HG03469 (cell line): ENCODE results near the gene PPEF1.
"Not testable (repeated sequence)": the region's sequence is repeated elsewhere in the genome, so short reads cannot be mapped to it uniquely, and the experiment has no call there.

Experiments
- ATAC-seq: cut with Tn5 transposase; IDR thresholded peaks from one replicate; pipeline ENCODE4 v1.9.1; 2021; ENCODE audit warnings: mild to moderate bottlenecking, moderate library complexity, moderate number of reproducible peaks; ENCODE audit not compliant: unreplicated experiment

The PPEF1 gene

DNA sequence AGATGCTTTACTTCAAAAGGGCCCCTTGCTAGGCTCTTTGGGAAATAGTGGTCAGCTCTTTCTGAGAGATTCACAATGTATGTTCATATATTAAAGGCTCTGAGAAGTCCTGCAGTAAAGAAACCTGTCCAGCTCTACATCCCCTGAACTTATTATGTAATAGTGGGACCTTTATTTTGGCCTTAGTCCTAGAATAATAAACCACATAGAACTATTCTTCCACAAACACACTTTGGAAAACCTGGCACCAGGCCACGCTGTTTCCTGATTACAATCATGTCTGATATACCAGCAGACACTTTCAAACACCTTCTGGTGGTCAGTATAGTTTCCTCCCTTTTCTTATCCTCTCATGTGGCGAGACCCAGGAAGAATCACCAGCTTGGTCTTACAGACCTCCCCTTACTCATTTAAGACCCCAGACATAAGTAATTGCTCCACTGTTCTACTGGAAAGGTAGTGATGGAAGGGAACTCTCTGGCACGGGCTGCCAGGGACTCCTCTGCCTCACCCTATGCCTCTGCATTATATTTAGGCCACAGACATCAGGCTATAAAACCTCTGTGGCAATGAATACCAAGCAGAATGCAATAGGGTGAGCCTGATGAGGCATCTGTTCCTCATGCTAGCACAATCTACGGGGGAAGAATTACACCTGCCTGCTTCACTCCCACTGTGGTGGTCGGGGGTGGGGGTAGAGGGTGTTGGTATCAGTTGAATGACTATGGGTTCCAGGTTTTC is 5.7 kb upstream of the PPEF1 start:
- no peak for ATAC-seq

DNA sequence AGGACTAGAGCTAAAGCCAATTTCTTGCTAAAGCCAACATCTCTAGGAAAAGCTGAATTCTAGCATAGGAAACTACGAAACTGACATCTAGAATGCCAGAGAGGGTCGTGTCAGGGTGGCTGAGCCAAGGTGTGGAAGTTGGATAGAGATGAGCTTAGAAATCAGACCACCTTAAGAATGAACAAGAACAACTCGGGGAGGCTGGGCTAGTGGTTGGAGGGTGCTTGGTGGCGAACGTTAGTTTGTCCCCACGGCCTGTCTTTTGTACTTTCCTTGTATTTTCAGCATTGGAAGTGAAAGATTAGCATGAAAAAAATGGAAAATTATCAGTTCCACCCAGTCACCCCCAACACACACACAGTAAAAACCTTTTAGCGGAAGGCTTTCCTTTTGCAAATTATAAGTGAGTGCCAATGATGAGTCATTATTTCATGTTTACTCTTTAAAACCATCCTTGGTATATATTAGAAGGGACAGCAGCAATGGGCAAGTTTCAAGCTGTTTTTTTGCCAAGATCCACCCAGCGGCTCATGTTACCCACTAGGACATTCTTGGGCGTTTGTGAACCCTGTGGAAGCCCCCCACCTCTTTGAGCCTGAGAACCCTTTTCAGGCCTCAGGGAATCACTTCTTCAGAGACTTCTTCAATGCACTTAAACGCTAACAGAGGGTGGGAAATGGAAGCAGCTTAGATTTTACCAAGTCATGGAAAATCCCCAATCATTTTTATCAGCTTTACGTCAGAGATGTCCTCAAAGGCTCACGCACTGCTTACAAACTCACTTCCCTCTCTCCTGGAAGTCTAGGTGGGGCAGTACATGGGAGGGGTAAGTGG is 4.9 kb upstream of the PPEF1 start:
- no peak for ATAC-seq

DNA sequence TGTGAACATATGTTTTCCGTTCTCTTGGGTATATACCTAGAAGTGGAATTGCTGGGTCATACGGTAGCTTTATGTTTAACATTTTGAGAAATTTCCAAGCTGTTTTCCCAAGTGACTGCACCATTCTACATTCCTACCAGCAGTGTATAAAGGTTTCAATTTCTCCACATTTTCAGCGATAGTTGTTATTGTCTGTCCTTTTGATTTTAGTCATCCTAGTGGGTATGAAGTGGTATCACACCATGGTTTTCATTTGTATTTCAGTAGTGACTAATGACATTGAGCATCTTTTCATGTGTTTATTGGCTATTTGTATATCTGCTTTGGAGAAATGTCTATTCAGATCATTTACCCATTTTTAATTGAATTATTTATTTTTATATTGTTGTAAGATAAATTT is 2.4 kb downstream of the PPEF1 start:
- no peak for ATAC-seq

DNA sequence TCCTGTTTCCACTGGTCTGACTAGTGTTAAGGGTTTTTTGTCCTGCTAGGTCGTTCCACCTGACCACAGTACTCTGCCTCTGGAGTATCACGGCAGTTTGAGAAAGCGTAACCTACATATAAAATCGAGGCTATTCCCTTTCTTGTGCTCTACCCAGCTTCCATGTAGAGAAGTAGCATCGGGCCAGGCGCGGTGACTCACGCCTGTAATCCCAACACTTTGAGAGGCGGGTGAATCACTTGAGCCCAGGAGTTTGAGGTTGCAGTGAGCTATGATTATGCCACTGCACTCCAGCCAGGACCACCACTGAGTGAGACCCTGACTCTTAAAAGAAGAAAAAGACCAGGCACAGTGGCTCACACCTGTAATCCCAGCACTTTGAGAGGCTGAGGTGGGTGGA is 7.5 kb downstream of the PPEF1 start:
- no peak for ATAC-seq

DNA sequence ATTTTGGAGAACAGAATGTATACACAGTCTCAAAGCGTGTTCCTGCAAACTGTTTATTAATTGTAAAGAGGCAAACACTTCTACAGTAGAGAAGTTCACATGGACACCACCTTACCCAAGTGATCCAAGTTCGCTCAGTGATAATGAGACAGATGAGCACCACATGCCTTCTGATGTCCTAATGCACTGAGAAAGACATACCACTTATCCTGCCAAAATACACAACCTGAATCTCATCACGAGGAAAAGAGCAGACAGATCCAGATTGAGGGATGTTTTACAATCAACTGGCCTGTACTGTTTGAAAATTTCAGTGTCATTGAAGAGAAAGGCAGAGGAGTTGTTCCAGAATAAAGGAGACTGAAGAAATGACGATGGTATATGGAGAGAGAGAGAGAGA is 12.4 kb downstream of the PPEF1 start:
- ATAC-seq = no peak

DNA sequence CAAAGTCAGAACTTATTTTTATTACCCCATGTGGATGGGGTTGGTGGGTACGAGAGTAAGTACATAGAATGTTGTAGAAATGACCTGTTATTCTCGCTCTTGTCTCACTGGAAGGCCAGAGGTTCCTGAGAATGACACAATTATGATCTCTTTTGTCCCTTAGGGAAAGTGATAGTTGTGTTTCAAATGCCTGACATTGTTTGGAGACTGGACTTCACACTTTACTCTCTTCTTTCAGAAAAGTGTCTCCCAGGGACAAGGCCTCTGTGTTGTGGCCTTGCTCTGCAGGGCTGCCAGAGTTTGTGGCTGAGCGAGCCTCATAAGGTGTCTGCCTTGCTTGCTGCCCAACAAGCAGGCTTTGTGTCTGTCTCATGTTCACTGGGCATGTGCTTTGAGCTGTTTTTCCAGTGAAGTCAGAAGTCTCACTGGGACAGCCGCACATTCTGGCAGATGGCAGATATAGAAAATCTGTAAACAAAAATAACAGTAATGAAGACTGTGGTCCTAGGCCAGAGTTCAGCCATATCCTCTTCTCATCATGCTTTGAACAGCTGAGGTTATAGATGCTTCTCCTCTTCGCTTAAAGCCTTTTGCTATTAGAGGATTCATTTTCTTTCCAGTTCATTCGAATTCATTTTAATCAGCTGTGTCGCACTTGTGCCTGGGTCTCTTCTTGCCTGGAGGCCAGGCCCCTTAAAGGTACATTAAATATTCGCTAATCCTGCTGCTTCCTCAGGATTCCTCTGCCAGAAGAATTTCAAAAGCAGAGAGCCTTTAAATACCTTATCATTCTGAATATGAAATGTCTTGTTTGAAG is 14.4 kb downstream of the PPEF1 start:
- ATAC-seq = no peak

DNA sequence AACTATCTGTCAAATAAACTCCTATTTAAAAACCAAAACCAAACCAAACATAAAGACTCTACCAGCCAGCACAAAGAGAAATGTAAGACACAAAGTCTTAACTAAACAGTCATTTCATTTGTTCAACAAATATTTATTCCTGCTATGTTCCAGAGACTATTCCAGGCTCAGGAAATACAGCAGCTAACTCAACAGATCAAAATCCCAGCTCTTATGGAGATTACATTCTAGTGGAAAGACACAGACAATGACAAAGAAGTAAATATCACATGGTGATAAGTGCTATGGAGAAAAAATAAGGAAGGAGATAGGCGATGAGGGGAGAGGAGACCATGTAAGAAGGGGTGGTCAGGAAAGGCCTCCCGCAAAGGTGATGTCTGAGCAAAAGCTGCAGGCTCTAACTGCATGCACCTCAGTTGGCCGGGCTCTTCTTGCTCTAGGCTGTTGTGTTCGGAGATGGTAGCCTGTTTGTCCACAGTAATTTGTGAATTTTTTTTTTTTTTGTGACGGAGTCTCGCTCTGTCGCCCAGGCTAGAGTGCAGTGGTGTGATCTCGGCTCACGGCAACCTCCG is 15.1 kb downstream of the PPEF1 start:
- ATAC-seq = no peak

DNA sequence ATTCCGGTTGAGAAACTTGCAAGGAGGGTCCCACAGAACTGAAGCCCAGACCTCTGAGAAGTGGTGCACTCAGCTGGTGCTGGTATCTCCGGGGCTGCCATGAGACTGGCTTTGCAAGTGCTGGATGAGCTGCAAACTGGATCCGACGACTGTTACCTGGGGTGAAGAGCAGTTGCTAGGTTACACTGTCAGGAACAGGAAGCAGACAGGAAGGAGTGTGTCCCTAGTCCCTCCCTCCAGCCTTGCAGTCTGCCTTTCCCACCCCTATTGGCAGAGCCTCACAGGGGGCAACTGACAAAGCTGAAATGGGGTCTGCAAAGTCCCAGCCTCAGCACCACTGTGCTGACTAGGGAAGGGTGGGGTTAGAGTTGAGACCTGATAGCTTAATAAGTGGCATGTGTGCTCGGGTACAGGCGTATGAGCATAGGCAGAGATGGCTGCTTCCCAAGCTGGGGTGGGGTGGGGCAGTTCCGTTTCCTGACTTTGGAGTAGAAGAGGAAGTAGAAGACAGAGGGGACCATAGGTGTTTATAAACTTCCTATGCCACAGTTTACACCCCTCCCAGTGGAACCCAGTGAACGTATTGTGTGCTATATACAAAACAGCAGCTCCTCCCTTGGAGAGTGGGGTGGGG is 18.0 kb downstream of the PPEF1 start:
- ATAC-seq = no peak

DNA sequence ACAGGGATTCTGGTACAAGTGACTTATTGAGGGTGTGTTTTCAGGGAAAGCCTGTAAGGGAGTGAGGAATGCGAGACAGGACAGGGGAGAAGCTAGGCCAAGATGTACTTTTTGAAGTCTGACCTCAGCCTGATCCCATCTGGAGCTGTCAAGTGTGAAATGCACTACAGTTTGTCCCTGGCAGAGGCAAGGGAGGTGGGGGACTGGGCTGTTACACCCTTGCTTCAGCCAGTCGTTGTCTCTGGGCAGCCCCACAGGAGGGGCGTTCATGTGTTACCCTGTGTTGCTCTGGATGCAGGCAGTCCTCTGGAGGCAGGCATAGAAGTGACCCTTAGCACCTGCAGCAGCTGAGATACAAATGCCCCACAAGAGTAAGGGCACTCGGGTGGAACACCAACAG is 25.8 kb downstream of the PPEF1 start:
- no peak for ATAC-seq

DNA sequence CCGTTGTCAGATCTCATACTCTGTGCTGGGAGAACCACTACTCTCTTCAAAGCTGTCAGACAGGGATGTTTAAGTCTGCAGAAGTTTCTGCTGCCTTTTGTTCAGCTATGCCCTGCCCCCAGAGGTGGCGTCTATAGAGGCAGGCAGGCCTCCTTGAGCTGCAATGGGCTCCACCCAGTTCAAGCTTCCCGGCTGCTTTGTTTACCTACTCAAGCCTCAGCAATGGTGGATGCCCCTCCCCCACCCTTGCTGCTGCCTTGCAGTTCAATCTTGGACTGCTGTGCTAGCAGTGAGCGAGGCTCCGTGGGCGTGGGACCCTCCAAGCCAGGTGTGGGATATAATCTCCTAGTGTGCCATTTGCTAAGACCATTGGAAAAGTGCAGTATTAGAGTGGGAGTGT is 32.2 kb downstream of the PPEF1 start:
- ATAC-seq = not testable (repeated sequence)

DNA sequence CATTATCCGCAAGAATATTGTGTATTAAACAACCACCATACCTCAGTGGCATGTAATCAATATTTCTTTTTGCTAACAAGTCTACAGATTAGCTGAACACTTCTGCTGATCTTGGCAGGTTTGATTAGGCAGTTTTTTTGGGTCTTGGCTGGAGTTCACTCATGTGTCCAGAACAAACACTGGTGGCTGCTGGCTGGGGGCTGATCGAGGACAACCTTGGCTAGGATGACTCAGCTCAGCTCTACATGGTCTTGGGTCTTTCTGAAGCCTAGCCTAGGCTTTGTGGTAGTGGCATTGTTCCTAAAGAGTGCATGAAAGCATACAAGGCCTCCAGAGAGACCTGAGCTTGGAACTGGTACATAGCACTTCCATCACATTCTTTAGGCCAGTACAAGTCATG is 41.1 kb downstream of the PPEF1 start:
- no peak for ATAC-seq

DNA sequence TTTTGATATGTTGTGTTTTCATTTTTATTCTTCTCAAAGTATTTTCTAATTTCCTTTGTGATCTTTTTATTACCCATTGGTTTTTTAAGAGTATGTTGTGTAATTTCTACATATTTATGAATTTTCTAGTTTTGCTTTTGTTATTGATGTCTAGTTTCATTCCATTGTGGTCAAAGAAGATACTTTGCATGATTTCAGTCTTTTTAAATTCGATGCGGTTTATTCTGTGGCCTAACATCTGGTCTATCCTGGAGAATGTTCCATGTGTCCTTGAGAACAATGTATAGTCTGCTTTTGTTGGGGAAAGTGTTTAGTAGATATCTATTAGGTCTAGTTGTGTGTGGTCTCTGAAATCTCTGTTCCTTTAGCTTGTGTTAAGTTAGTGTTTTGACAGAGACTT is 46.2 kb downstream of the PPEF1 start:
- no peak for ATAC-seq

DNA sequence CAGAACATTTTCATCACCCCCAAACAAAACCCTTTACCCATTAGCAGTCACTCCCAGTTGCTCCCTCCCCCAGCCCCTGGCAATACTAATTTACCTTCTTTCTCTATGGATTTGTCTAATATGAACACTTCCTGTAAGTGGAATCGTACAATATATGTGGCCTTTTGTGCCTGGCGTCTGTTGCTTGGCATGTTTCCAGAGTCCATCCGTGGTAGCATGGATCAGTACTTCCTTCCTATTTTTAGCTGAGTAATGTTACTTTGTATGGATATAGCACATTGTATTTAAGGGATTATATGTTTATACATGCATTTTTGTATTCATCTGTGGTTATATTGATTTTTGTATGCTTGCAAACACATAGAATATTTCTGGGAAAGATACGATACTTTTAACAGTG is 48.2 kb downstream of the PPEF1 start:
- ATAC-seq = no peak

DNA sequence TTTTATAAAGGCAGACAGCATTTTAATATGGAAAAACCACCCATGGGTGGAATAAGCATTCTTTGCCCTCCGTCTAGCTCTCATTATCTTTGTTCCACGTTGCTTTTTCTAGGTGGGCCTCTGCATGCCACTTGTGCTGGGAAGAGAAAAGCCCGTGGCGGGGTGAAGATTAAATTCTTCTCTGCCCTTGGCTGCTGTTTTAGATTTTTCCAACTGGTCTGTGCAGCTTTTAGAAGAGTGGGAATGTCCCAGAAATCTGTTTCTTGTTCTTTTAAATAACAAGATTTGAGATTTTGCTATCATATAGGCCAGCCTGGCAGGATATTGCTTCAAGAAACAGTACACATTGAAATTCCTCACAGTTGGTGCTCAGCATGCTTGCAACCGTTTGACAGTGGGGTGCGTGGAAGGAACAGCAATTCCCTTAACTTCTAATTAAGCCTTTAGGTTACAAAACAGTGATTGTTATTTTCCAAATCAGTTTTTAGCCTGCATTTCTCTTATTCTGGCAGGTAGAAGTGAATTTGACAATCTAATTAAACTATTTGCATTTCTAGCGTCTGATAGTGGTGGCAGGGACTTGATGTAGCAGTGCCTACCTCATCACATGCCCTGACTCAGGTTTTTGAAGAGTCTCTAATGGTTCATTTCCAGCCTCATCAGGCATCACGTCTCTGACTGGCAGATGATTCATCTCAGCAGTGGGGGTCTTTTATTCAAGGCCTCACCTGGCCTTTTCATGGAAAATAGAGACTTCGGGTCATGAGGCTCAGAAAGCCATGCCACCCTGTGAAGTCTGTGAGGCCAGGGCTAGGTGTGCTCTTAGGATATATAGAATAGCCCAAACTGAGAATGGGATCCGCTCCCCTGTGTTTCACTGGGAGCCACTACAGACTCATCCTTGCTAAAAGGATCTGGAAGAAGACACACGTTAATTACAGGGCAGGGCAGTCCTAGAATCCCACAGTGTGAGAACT is 50.8 kb downstream of the PPEF1 start:
- no peak for ATAC-seq

DNA sequence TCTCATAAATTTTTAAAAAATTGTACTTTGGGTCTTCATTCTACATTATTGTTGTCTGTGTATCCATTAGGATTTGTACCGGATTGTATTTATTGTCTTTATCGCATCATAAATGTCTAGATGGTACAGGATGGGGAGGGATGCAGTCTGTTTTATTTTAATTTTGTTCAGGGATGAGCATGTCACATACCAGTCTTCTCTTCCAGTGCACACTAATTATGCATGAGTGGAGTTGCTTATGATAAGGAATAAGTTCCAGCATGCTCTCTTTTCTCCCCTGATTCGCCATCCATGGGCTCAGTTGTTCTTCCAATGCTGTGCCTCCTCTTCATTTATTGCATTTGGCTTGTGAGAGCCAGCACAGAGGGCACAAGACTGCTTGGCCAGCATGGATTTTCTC is 54.3 kb downstream of the PPEF1 start:
- ATAC-seq = no peak

DNA sequence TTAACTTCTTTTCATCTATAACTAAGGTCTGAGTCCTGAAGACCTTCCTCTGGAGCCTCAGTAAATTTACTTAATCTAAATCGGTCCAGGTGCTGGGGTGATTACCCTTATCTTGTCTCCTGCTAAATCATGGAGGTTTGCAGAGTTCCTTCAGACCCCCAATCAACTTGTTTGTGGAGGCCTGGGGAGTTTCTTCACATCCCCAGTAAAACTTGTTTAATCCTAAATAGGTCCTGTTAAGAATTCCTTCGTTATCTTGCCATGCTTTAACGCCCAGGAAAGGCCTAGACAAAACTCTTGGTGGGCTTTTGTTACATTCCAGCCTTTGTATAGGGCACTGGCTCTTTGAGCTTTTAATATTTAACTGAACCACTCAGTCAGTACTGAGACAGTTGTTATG is 55.7 kb downstream of the PPEF1 start:
- ATAC-seq = not testable (repeated sequence)

DNA sequence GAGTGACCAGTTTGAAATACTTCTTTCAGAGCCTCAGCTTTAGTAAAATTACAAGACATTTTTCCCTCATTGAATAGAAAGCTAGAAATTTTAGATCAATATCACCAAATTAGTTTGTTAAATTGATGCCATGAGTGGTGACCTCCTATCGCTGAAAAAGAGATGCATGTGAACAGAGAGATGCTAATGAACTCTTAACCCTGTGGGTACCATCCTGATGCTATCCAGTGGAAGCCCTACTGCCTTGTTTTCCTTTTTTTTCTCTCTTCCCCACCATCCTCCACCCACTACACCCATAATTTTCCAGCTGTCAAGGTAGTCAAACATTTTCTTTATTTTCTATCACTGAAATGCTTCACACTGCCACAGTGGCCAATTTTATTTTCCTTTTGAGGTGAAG is 61.9 kb downstream of the PPEF1 start:
- ATAC-seq = no peak

DNA sequence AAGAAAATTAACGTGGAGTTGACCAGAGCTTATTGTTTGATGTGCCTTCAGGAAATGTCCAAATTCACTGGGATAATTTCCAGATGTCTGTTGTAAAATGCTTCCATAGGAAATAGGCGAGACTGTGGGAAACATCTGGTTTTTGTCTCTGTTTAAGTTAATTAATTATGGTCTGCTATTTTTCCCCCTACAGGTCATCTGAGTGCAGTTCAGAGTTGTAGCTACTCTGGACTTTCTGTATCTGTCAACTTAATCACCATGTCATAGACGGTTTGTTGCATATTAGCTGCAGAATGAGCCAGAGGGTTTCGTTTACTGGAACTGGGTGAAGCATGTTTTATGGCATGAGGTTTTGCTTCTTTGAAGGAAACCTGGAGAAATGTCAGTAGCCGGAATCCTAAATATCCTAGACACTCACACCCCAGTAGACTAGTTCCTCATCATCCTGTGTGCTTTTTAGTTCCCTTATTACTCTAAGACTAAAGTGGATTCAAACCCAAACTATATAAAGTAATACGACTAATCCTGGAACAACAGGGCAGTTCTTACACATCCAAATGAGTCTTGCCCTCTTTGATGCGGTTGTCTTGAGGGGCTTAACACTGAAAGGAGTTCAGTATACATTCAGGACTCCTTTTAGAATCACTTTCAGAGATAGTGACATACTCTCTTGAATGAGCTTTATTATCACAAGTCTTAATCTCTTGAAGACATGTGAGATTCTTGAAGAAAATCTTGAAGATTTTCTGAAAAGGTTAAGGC is 62.5 kb downstream of the PPEF1 start:
- ATAC-seq = no peak

DNA sequence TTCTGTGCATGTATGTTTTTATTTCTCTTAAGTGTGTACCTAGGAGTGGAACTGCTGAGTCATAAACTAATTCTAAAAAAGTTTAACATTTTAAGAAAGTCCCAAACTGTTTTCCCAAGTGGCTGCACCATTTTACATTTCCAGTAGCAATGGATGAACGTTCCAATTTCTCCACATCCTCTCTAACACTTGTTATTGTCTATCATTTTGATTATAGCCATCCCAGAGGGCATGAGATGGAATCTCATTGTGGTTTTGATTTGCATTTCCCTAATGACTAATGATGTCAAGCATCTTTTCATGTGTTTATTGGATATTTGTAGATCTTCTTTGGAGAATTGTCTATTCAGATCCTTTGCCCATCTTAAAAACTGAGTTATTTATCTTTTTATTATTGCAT is 82.5 kb downstream of the PPEF1 start:
- no peak for ATAC-seq
